ENCODE data around the gene PRKAR2A.

- TF ChIP-seq, protein P1, sequence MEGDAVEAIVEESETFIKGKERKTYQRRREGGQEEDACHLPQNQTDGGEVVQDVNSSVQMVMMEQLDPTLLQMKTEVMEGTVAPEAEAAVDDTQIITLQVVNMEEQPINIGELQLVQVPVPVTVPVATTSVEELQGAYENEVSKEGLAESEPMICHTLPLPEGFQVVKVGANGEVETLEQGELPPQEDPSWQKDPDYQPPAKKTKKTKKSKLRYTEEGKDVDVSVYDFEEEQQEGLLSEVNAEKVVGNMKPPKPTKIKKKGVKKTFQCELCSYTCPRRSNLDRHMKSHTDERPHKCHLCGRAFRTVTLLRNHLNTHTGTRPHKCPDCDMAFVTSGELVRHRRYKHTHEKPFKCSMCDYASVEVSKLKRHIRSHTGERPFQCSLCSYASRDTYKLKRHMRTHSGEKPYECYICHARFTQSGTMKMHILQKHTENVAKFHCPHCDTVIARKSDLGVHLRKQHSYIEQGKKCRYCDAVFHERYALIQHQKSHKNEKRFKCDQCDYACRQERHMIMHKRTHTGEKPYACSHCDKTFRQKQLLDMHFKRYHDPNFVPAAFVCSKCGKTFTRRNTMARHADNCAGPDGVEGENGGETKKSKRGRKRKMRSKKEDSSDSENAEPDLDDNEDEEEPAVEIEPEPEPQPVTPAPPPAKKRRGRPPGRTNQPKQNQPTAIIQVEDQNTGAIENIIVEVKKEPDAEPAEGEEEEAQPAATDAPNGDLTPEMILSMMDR (IDR thresholded peaks at IDR 0.05; ENCODE audit: poor library complexity, severe bottlenecking): no peak
- TF ChIP-seq TAF1 (IDR thresholded peaks at IDR 0.05; ENCODE audit: low read depth) (no peak), SMC3 (conservative IDR thresholded peaks at IDR 0.05; ENCODE audit: poor library complexity) (no peak), POLR2AphosphoS5 (IDR thresholded peaks at IDR 0.05) (no peak)
These were observed 108.6 kb downstream of the PRKAR2A start for GRCh38 chr3:48738926-48739616.
